LNCAP (cell line): ENCODE data around the gene RP2.

Experiments
- TF ChIP-seq, protein P1 (sequence below): fragments of 450-650 bp; IDR thresholded peaks from 2 replicates; pipeline ENCODE4 v1.5.1; 2017; ENCODE audit warnings: mild to moderate bottlenecking

The RP2 gene

DNA sequence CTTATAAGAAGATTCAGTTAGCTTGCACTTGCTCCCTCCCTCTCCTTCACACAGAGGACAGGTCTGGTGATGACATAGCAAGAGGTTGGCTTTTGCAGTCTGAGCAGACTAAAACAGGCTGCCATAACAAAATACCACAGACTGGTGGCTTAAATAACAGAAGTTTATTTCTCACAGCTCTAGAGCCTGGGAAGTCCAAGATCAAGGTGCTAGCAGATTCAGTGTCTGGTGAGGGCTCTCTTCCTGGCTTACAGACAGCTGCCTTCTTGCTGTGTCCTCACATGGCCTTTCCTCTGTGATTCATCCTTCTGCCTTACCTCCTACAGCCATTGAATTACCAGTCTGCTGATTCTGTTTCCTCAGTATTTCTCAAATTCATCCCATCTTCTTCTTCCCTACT lies 13.1 kb downstream of the RP2 start:
- TF ChIP-seq, protein P1, sequence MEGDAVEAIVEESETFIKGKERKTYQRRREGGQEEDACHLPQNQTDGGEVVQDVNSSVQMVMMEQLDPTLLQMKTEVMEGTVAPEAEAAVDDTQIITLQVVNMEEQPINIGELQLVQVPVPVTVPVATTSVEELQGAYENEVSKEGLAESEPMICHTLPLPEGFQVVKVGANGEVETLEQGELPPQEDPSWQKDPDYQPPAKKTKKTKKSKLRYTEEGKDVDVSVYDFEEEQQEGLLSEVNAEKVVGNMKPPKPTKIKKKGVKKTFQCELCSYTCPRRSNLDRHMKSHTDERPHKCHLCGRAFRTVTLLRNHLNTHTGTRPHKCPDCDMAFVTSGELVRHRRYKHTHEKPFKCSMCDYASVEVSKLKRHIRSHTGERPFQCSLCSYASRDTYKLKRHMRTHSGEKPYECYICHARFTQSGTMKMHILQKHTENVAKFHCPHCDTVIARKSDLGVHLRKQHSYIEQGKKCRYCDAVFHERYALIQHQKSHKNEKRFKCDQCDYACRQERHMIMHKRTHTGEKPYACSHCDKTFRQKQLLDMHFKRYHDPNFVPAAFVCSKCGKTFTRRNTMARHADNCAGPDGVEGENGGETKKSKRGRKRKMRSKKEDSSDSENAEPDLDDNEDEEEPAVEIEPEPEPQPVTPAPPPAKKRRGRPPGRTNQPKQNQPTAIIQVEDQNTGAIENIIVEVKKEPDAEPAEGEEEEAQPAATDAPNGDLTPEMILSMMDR: no peak

DNA sequence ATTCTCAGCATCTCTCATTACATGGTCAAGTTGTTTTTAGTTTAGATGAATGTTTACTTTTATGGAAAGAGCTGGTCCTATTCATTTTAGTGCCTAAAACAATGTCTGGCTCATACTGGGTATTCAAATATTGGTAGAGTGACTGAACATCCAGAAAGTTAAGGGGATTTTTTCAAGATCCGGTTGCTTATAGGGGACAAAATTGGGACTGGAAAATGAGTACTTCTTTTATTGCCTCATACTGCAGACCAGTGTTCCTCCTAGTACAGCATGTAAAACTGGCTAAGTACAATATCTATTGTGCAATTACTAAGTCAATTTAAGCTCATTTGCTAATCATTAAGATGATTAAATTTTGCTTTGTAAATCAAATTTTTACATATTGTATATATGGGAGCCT lies 13.9 kb downstream of the RP2 start:
- TF ChIP-seq, protein P1: no peak

DNA sequence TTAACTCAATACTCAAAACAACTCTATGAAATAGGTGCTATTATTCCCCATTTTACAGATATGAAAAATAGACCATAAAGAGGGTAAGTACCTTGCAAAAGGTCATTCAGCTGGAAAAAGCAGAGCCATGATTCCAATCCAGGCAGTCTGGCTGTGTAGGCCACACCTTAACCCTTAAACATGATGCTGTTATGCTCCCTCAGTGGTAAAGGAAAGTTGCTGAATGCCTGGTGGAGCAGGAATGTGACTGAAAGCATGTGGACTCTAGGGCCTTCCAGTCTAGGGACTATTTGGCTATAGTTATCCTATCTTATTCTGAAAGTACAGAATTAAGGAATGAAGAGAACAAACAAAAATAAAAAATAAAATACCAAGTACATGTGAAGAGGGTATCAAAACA lies 19.6 kb downstream of the RP2 start:
- TF ChIP-seq, protein P1: no peak

DNA sequence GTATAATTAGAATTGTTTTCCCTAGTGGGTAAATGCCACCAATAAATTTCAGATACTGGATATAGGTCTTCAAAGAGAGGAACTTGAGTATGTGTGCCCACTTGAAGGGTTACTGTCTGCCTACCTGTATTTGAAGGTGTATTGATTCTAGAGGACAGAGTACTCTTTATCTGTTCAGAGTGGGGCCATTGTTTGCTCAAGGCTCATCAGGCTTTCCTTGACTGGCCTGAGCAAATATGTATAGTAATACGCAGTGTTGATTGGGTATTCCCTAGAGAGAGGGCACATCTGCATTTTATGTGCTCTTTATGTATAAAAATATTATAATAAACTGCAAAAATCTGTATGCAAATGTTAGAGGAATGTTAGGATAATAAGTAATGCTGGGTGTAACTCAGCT lies 23.7 kb downstream of the RP2 start:
- TF ChIP-seq, protein P1: no peak

DNA sequence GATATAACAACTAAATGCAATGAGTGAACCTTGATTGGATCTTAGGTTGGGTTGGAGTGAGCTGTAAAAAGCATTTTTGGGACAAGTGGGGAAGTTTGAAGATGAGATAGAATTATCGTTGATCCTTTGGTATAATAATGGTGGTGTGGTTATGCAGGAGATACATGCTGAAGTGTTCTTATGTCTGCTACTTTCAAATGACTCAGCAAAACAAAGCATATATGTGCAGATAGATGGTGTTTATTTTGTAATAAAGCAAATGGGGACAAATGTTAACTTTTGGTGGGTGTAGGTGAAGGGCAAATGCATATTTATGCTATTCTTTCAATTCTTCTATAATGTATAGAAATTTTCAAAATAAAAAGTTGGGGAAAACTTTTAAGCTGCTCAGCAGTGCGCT lies 26.2 kb downstream of the RP2 start:
- TF ChIP-seq, protein P1: no peak

DNA sequence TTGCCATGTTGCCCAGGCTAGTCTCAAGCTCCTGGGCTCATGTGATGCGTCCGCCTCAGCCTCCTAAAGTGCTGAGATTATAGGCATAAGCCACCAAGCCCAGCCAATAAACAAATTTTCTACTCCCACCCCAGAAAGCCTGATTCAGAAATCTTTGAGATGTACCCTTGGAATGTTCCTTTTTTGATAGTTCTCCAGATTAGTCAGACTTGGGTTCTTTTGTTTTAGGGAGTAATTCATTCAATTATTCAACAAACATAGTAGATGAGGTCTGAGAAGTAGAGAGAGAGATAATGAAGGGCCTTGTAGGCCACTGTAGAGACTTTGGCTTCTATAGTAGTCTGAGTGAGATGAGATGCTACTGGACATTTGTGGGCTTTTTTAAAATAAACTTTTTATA lies 27.8 kb downstream of the RP2 start:
- TF ChIP-seq, protein P1: no peak

DNA sequence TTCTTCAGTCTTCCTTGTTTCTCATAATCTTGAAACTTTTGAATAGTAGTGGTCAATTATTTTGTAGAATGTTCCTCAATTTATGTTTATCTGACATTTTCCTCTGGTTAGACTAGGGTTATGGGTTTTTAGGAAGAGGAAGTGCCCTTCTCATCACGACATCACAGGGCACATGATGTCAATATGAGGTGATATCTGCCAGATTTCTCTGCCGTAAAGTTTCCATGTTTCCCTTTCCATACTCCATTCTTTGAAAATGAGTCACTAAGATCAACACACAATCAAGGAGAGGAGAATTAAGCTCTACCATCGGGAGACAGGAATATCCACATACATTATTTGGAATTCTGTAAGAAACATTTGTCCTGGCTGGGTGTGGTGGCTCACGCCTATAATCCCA lies 28.4 kb downstream of the RP2 start:
- TF ChIP-seq, protein P1: no peak

DNA sequence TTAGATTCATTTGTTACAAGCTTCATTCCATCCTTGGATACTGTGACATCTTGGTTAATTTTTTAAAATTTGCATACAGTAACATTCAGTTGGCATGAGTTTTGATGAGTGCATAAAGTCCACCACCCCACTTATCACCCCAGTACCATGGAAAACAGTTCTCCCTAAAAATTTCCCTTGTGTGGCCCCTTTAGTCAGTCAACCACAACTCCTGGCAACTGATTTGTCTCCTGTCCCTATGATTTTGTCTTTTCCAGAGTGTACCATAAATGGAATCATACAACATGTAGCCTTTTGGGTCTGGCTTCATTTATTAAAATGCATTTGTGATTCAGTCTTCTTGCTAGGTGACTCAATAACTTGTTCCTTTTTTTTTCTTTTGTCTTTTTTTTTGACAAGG lies 29.9 kb downstream of the RP2 start:
- TF ChIP-seq, protein P1: no peak
